HepG2 (cell line): ENCODE results near the gene ESYT1. TPM values are rescaled to one million over a fixed set of nuclear protein-coding genes. Genes with fewer than 3 reads are reported as not detected.

Experiments used
- CBFB ChIP-seq: sonication (generic); formaldehyde crosslinking; IDR thresholded peaks from 2 replicates; pipeline ENCODE4 v1.4.0; 2020; ENCODE audit warnings: missing genetic modification reagents
- KDM3A ChIP-seq: IDR thresholded peaks from 2 replicates; pipeline ENCODE4 v1.6.1; 2018; ENCODE audit warnings: low read depth, missing compliant biosample characterization
- TBX3 ChIP-seq: fragments of 450-650 bp; IDR thresholded peaks from 2 replicates; pipeline ENCODE4 v1.6.1; 2017; ENCODE audit warnings: antibody characterized with exemption, mild to moderate bottlenecking, inconsistent platforms, borderline replicate concordance
- ZNF614 ChIP-seq: IDR thresholded peaks from 2 replicates; pipeline ENCODE4 v1.6.1; 2018; ENCODE audit warnings: missing biosample characterization, missing genetic modification reagents, inconsistent platforms, borderline replicate concordance
- ZNF772 ChIP-seq: sonication (generic); formaldehyde crosslinking; IDR thresholded peaks from 2 replicates; pipeline ENCODE4 v1.5.0; 2020; ENCODE audit warnings: mild to moderate bottlenecking, missing genetic modification reagents
- ZNF790 ChIP-seq: sonication (generic); formaldehyde crosslinking; IDR thresholded peaks from 2 replicates; pipeline ENCODE4 v1.8.0; 2022; ENCODE audit warnings: missing genetic modification reagents, mild to moderate bottlenecking, borderline replicate concordance
- polyA plus RNA-seq, 8 experiments: library from polyadenylated mRNA; depleted of rRNA in 3 of 8; stranded (reverse) in 7 of 8; unstranded in 1 of 8; fragments of >200 nt; fragmentation: Illumina TruSeq in 4 of 8; extraction: Trizol in 4 of 8; gene quantifications; 2 replicates each; pipeline versions ENCODE4 v1.2.1 to v1.2.3, GENCODE V29; 2011 to 2016; ENCODE audit warnings: low read depth in 4 of 8, missing spikeins in 1 of 8, mixed read lengths in 1 of 8; ENCODE audit not compliant: insufficient read depth in 1 of 8
- total RNA-seq, 5 experiments: library from RNA; depleted of rRNA; stranded (reverse); fragments of >200 nt; fragmentation: Illumina TruSeq; extraction: Trizol; gene quantifications; 2 replicates each; pipeline ENCODE4 v1.2.3, GENCODE V29; 2016; ENCODE audit warnings: low read depth in 1 of 5
- TF ChIP-seq, protein P1 (sequence below): sonication (generic); formaldehyde crosslinking; IDR thresholded peaks from 2 replicates; pipeline ENCODE4 v1.4.0; 2020; ENCODE audit warnings: low read depth, mild to moderate bottlenecking, missing genetic modification reagents
- TF ChIP-seq, protein P2 (sequence below): sonication (generic); formaldehyde crosslinking; IDR thresholded peaks from 2 replicates; pipeline ENCODE4 v1.4.0; 2020; ENCODE audit warnings: missing genetic modification reagents, borderline replicate concordance
- TF ChIP-seq, protein P3 (sequence below), 2 experiments: fragments of 450-650 bp in 1 of 2; sonication (generic) in 1 of 2; formaldehyde crosslinking in 1 of 2; IDR thresholded peaks; 2 replicates each; pipeline versions ENCODE4 v1.6.1 to v1.8.0; 2016 to 2022; ENCODE audit warnings: antibody characterized with exemption in 1 of 2, mild to moderate bottlenecking in 1 of 2, missing genetic modification reagents in 1 of 2

Gene ESYT1
- total and polyA plus RNA-seq, 2 of the 13 experiments (the other 11 are each of a cell fraction or from before 2014, with no cell fraction given) = 66.9 to 71.0 TPM

DNA sequence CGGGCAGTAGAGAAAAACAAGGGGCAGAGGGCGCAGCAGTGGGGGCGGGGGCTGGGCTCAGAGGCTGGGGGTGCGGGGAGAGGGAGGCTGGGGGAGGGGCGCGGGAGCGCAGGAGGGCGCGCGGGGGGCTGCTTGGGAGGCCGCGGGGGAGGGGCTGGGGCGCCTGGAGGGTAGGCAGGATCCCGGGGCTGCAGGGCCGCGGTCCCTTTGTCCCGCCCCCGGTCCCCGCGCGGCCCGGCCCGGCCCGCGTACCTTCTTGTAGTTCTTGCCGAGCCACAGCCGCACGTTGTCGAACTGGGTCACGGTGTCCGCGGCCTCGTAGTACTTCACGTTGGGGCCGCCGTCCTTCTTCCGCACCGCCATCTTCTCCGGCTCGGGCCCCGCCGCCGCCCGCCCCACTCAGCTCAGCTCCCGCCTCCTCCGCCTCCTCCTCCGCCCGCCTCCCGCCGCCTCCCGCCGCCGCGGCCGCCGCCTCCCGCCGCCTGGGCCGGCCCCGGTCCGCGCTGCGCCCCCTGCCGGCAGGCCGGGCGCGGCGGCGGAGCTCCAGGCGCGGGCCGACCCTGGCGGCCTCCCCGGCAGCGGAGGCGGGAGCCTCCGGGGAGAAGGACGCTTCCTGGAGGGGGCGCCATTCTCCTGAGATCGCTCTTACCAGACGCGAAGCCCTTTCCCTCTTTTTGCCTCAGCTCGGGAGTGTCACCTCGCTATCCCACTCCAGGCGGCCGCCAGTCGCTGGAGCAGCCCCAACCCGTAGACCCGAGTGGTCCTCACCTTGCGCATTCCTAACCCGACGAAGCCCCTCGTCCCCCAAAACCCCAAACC, 61.2 kb downstream of the ESYT1 start, which contains the start of gene SMARCC2 (continued):
- no peak for TF ChIP-seq CBFB
- TF ChIP-seq, protein P1, sequence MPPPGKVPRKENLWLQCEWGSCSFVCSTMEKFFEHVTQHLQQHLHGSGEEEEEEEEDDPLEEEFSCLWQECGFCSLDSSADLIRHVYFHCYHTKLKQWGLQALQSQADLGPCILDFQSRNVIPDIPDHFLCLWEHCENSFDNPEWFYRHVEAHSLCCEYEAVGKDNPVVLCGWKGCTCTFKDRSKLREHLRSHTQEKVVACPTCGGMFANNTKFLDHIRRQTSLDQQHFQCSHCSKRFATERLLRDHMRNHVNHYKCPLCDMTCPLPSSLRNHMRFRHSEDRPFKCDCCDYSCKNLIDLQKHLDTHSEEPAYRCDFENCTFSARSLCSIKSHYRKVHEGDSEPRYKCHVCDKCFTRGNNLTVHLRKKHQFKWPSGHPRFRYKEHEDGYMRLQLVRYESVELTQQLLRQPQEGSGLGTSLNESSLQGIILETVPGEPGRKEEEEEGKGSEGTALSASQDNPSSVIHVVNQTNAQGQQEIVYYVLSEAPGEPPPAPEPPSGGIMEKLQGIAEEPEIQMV = no peak
- no peak for TF ChIP-seq TBX3
- no peak for TF ChIP-seq ZNF772 (CRISPR knock-in tag)
- no peak; the same call in 1 of the 2 replicates for TF ChIP-seq ZNF790
- 0 out of 2 replicates have a peak, but pooled peaks have one; percentile 22 for TF ChIP-seq KDM3A (CRISPR knock-in tag)
- TF ChIP-seq ZNF614 (CRISPR knock-in tag) = no peak
- TF ChIP-seq, protein P2, sequence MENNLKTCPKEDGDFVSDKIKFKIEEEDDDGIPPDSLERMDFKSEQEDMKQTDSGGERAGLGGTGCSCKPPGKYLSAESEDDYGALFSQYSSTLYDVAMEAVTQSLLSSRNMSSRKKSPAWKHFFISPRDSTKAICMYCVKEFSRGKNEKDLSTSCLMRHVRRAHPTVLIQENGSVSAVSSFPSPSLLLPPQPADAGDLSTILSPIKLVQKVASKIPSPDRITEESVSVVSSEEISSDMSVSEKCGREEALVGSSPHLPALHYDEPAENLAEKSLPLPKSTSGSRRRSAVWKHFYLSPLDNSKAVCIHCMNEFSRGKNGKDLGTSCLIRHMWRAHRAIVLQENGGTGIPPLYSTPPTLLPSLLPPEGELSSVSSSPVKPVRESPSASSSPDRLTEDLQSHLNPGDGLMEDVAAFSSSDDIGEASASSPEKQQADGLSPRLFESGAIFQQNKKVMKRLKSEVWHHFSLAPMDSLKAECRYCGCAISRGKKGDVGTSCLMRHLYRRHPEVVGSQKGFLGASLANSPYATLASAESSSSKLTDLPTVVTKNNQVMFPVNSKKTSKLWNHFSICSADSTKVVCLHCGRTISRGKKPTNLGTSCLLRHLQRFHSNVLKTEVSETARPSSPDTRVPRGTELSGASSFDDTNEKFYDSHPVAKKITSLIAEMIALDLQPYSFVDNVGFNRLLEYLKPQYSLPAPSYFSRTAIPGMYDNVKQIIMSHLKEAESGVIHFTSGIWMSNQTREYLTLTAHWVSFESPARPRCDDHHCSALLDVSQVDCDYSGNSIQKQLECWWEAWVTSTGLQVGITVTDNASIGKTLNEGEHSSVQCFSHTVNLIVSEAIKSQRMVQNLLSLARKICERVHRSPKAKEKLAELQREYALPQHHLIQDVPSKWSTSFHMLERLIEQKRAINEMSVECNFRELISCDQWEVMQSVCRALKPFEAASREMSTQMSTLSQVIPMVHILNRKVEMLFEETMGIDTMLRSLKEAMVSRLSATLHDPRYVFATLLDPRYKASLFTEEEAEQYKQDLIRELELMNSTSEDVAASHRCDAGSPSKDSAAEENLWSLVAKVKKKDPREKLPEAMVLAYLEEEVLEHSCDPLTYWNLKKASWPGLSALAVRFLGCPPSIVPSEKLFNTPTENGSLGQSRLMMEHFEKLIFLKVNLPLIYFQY (CRISPR knock-in tag) = peak; percentile 70
- TF ChIP-seq, protein P3, sequence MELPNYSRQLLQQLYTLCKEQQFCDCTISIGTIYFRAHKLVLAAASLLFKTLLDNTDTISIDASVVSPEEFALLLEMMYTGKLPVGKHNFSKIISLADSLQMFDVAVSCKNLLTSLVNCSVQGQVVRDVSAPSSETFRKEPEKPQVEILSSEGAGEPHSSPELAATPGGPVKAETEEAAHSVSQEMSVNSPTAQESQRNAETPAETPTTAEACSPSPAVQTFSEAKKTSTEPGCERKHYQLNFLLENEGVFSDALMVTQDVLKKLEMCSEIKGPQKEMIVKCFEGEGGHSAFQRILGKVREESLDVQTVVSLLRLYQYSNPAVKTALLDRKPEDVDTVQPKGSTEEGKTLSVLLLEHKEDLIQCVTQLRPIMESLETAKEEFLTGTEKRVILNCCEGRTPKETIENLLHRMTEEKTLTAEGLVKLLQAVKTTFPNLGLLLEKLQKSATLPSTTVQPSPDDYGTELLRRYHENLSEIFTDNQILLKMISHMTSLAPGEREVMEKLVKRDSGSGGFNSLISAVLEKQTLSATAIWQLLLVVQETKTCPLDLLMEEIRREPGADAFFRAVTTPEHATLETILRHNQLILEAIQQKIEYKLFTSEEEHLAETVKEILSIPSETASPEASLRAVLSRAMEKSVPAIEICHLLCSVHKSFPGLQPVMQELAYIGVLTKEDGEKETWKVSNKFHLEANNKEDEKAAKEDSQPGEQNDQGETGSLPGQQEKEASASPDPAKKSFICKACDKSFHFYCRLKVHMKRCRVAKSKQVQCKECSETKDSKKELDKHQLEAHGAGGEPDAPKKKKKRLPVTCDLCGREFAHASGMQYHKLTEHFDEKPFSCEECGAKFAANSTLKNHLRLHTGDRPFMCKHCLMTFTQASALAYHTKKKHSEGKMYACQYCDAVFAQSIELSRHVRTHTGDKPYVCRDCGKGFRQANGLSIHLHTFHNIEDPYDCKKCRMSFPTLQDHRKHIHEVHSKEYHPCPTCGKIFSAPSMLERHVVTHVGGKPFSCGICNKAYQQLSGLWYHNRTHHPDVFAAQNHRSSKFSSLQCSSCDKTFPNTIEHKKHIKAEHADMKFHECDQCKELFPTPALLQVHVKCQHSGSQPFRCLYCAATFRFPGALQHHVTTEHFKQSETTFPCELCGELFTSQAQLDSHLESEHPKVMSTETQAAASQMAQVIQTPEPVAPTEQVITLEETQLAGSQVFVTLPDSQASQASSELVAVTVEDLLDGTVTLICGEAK (IDR thresholded peaks at IDR 0.05) = no peak
- TF ChIP-seq, protein P3 (CRISPR knock-in tag; IDR thresholded peaks at IDR 0.05) = no peak
